ENCODE measurements around the gene PCNX3.

DNA sequence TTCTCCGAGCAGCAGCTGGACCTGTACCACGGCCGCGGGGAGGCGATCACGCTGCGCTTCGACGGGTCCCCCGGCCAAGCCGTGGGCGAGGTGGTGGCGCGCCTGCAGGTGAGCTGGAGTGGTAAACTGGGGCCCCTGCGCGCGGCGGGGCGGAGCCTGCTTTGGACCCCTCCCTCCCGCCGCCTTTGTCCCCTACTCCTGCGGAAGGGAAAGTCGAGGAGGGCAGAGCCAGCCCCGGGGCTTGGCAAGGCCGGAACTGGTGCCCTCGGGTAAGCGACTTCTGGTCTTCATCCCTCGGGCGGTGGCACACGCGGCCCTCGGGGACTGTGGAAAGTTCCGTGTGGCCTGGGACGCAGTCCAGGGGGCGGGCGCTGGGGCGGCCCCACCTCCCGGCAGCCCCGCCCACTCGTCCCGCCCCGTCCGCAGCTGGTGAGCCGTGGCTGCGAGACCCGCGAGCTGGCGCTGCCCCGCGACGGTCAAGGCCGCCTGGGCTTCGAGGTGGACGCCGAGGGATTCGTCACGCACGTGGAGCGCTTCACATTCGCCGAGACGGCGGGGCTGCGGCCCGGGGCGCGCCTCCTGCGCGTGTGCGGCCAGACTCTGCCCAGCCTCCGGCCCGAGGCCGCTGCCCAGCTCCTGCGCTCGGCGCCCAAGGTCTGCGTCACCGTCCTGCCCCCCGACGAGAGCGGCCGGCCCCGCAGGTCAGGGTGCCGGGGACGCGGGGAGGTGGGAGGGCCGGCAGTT is 31.6 kb downstream of the PCNX3 start:
- TF ChIP-seq, protein P1, sequence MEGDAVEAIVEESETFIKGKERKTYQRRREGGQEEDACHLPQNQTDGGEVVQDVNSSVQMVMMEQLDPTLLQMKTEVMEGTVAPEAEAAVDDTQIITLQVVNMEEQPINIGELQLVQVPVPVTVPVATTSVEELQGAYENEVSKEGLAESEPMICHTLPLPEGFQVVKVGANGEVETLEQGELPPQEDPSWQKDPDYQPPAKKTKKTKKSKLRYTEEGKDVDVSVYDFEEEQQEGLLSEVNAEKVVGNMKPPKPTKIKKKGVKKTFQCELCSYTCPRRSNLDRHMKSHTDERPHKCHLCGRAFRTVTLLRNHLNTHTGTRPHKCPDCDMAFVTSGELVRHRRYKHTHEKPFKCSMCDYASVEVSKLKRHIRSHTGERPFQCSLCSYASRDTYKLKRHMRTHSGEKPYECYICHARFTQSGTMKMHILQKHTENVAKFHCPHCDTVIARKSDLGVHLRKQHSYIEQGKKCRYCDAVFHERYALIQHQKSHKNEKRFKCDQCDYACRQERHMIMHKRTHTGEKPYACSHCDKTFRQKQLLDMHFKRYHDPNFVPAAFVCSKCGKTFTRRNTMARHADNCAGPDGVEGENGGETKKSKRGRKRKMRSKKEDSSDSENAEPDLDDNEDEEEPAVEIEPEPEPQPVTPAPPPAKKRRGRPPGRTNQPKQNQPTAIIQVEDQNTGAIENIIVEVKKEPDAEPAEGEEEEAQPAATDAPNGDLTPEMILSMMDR (IDR thresholded peaks at IDR 0.05; ENCODE audit: extremely low read depth in 1 of 2, insufficient read depth in 1 of 2, low read depth in 1 of 2, low read length in 2 of 2): no peak
- TF ChIP-seq POLR2AphosphoS5 (IDR thresholded peaks at IDR 0.05; ENCODE audit: insufficient read depth, low read depth, low read length): peak; percentile 81
- peak; percentile 69 for TF ChIP-seq POLR2A (IDR thresholded peaks at IDR 0.05; ENCODE audit: low read depth, low read length)
- TF ChIP-seq EZH2 (IDR thresholded peaks at IDR 0.05; ENCODE audit: borderline replicate concordance, low read depth, low read length, severe bottlenecking): no peak
- TF ChIP-seq GATA2 (IDR thresholded peaks at IDR 0.05; ENCODE audit: insufficient read depth, insufficient read length, low read depth, low read length): no peak
- no peak for TF ChIP-seq JUN (IDR thresholded peaks at IDR 0.05; ENCODE audit: borderline replicate concordance, insufficient read depth, insufficient read length, low read depth)
- TF ChIP-seq MYC (IDR thresholded peaks at IDR 0.05; ENCODE audit: low read depth, low read length): no peak
- TF ChIP-seq, protein P2, sequence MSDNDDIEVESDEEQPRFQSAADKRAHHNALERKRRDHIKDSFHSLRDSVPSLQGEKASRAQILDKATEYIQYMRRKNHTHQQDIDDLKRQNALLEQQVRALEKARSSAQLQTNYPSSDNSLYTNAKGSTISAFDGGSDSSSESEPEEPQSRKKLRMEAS (IDR thresholded peaks at IDR 0.05; ENCODE audit: insufficient read depth, insufficient read length): peak; percentile 49
- TF ChIP-seq FOS (IDR thresholded peaks at IDR 0.05; ENCODE audit: borderline replicate concordance, insufficient read depth, low read length): no peak
